22Rv1 (cell line): ENCODE data around the gene ERMN.

Source experiments
- ZFX ChIP-seq: fragments of 450-650 bp; IDR thresholded peaks from 2 replicates; pipeline ENCODE4 v1.6.1; 2017; ENCODE audit warnings: antibody characterized with exemption, borderline replicate concordance
- TF ChIP-seq, protein P1 (sequence below): fragments of 450-650 bp; IDR thresholded peaks from 2 replicates; pipeline ENCODE4 v1.5.1; 2017; ENCODE audit warnings: mild to moderate bottlenecking

DNA sequence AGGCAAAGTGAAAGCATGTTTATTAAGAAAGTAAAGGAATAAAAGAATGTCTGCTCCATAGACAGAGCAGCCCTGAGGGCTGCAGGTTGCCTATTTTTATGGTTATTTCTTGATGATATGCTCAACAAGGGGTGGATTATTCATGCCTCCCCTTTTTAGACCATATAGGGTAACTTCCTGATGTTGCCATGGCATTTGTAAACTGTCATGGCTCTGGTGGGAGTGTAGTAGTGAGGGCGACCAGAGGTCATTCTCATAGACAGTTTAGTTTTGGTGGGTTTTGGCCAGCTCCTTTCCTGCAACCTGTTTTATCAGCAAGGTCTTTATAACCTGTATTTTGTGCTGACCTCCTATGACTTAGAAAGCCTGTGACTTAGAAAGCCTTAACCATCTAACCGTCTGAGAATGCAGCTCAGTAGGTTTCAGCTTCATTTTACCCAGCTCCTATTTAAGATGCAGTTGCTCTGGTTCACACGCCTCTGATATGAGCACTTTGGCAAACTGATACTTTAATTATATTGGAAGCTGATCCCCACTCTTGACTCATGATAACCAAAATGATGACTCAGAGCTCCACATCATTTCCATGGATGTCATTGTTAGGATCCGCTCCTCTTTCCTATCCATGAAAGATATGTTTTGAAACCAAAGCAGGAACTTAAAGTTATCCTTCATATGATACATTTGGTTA is 14.5 kb upstream of the ERMN start:
- TF ChIP-seq, protein P1, sequence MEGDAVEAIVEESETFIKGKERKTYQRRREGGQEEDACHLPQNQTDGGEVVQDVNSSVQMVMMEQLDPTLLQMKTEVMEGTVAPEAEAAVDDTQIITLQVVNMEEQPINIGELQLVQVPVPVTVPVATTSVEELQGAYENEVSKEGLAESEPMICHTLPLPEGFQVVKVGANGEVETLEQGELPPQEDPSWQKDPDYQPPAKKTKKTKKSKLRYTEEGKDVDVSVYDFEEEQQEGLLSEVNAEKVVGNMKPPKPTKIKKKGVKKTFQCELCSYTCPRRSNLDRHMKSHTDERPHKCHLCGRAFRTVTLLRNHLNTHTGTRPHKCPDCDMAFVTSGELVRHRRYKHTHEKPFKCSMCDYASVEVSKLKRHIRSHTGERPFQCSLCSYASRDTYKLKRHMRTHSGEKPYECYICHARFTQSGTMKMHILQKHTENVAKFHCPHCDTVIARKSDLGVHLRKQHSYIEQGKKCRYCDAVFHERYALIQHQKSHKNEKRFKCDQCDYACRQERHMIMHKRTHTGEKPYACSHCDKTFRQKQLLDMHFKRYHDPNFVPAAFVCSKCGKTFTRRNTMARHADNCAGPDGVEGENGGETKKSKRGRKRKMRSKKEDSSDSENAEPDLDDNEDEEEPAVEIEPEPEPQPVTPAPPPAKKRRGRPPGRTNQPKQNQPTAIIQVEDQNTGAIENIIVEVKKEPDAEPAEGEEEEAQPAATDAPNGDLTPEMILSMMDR: no peak
- no peak for TF ChIP-seq ZFX
